ENCODE results near the gene DYNC2H1.
A peak's percentile ranks its signal among the peaks of the same experiment; 100 is the strongest.

Gene DYNC2H1

GRCh38 chr11:103281301-103281700 lies 172.1 kb downstream of the DYNC2H1 start:
- DNase-seq (ENCODE audit: low spot score) = no peak

- no peak for DNase-seq (ENCODE audit: low spot score)
Measured at GRCh38 chr11:103284260-103284659, 175.0 kb downstream of the DYNC2H1 start.

GRCh38 chr11:103294516-103294915 lies 185.3 kb downstream of the DYNC2H1 start:
- no peak for DNase-seq (ENCODE audit: low spot score)

GRCh38 chr11:103295704-103296103 lies 186.5 kb downstream of the DYNC2H1 start:
- DNase-seq (ENCODE audit: low spot score) = no peak

GRCh38 chr11:103297900-103298299 lies 188.7 kb downstream of the DYNC2H1 start:
- no peak for DNase-seq (ENCODE audit: low spot score)

GRCh38 chr11:103315248-103315647 lies 206.0 kb downstream of the DYNC2H1 start:
- DNase-seq (ENCODE audit: low spot score) = no peak

GRCh38 chr11:103317118-103317517 lies 207.9 kb downstream of the DYNC2H1 start:
- no peak for DNase-seq (ENCODE audit: low spot score)

- DNase-seq (ENCODE audit: low spot score) = no peak
Measured at GRCh38 chr11:103322821-103323220, 213.6 kb downstream of the DYNC2H1 start.

GRCh38 chr11:103325686-103326069 lies 216.5 kb downstream of the DYNC2H1 start:
- no peak for DNase-seq (ENCODE audit: low spot score)

- peak; percentile 62 for DNase-seq (ENCODE audit: low spot score)
Measured at GRCh38 chr11:103326070-103326794, 217.0 kb downstream of the DYNC2H1 start.

GRCh38 chr11:103327721-103328120 lies 218.5 kb downstream of the DYNC2H1 start:
- DNase-seq (ENCODE audit: low spot score) = no peak

GRCh38 chr11:103332409-103332808 lies 223.2 kb downstream of the DYNC2H1 start:
- no peak for DNase-seq (ENCODE audit: low spot score)

GRCh38 chr11:103338621-103339484 lies 229.6 kb downstream of the DYNC2H1 start:
- DNase-seq (ENCODE audit: low spot score) = no peak

- DNase-seq (ENCODE audit: low spot score) = no peak
Measured at GRCh38 chr11:103339485-103339857, 230.2 kb downstream of the DYNC2H1 start.

- DNase-seq (ENCODE audit: low spot score) = no peak
Measured at GRCh38 chr11:103340956-103341355, 231.7 kb downstream of the DYNC2H1 start.

- DNase-seq (ENCODE audit: low spot score) = no peak
Measured at GRCh38 chr11:103344886-103345285, 235.7 kb downstream of the DYNC2H1 start.

- DNase-seq (ENCODE audit: low spot score) = no peak
Measured at GRCh38 chr11:103349595-103349994, 240.4 kb downstream of the DYNC2H1 start.

GRCh38 chr11:103354656-103355055 lies 245.4 kb downstream of the DYNC2H1 start:
- DNase-seq (ENCODE audit: low spot score) = no peak

- DNase-seq (ENCODE audit: low spot score) = no peak
Measured at GRCh38 chr11:103358251-103358650, 249.0 kb downstream of the DYNC2H1 start.

GRCh38 chr11:103359216-103359615 lies 250.0 kb downstream of the DYNC2H1 start:
- DNase-seq (ENCODE audit: low spot score) = no peak

GRCh38 chr11:103364687-103365086 lies 255.5 kb downstream of the DYNC2H1 start:
- no peak for DNase-seq (ENCODE audit: low spot score)

GRCh38 chr11:103367650-103368049 lies 258.4 kb downstream of the DYNC2H1 start:
- DNase-seq (ENCODE audit: low spot score) = no peak

- DNase-seq (ENCODE audit: low spot score) = no peak
Measured at GRCh38 chr11:103368145-103368544, 258.9 kb downstream of the DYNC2H1 start.

Data from LoVo (cell line).